AG10803 (cell line): ENCODE measurements around the gene FBLN2.

ENCODE experiments used
- DNase-seq: peaks from one replicate; pipeline ENCODE4 v3.0.0; 2010; ENCODE audit warnings: low read depth
- H3K4me3 ChIP-seq: 2 replicates; pipeline ENCODE4 v1.5.1; 2011; ENCODE audit warnings: mild to moderate bottlenecking, low read length, control low read depth
- TF ChIP-seq, protein P1 (sequence below): conservative IDR thresholded peaks from 2 replicates; pipeline ENCODE4 v1.5.1; 2011; ENCODE audit warnings: mild to moderate bottlenecking, low read length, control low read depth, inconsistent platforms

The FBLN2 gene

DNA sequence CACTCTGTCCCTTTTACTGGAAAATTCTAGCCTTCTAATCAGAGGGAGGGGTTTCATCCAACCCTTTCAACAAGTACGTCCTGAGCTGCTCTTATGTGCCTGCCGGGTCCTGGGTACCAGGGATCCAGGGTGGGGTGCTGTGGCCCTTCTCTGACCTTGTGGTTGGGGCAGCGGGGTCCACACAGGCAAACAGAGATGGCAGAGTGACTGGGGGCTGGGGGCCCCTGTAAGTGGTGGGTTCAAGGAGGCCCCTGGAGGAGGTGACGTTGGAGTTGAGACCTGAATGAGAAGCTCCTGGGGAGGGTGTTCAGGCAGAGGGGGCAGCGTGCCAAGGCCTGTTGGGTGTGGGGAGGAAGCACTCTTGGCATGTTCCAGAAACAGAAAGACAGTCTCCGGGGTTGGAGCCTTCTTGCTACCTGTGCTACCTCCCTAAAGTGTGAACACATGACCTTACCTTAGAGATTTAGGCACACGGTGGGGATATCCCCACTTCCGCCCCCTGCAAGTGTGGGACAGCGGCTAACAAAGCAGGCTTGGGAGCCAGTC lies 78.1 kb downstream of the FBLN2 start:
- DNase-seq: no peak
- no peak overlapping the region for H3K4me3 ChIP-seq
- TF ChIP-seq, protein P1, sequence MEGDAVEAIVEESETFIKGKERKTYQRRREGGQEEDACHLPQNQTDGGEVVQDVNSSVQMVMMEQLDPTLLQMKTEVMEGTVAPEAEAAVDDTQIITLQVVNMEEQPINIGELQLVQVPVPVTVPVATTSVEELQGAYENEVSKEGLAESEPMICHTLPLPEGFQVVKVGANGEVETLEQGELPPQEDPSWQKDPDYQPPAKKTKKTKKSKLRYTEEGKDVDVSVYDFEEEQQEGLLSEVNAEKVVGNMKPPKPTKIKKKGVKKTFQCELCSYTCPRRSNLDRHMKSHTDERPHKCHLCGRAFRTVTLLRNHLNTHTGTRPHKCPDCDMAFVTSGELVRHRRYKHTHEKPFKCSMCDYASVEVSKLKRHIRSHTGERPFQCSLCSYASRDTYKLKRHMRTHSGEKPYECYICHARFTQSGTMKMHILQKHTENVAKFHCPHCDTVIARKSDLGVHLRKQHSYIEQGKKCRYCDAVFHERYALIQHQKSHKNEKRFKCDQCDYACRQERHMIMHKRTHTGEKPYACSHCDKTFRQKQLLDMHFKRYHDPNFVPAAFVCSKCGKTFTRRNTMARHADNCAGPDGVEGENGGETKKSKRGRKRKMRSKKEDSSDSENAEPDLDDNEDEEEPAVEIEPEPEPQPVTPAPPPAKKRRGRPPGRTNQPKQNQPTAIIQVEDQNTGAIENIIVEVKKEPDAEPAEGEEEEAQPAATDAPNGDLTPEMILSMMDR: no peak

DNA sequence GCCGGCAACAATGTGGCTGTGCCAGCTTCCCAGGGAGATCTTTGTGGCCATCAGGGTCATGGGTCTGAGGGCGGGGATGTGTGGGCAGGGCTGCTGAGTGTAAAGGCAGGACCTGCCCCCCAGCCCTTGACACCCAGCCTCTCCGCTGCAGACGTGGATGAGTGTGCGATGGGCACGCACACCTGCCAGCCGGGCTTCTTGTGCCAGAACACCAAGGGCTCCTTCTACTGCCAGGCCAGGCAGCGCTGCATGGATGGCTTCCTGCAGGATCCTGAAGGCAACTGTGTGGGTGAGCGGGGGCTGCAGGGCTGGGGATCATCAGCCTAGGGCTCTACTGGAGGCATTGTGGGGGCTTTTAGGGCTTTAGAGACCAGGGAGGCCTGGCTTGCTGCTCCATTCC lies 78.8 kb downstream of the FBLN2 start:
- TF ChIP-seq, protein P1: no peak
- H3K4me3 ChIP-seq: no peak overlapping the region
- DNase-seq: no peak

DNA sequence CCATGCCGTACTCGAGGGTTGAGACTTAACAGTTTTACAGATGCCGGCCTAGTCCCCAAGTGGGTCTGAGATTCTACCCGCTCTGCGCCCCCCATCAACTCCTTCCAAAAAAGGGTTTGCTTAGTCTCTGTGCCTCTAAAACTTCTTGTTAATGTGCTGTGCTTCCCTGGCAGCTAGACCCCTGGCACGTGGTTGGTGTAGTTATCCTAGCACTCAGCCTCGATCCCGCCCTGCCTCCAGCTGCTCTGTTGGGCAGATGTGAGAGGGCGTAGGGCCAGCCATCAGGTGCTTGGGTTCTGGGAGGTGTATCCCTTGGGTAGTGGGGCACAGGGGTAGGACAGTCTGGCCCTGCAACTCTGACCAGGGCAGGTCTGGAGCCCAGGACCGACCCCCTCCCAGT lies 79.5 kb downstream of the FBLN2 start:
- H3K4me3 ChIP-seq: no peak overlapping the region
- no peak for DNase-seq
- TF ChIP-seq, protein P1: no peak

DNA sequence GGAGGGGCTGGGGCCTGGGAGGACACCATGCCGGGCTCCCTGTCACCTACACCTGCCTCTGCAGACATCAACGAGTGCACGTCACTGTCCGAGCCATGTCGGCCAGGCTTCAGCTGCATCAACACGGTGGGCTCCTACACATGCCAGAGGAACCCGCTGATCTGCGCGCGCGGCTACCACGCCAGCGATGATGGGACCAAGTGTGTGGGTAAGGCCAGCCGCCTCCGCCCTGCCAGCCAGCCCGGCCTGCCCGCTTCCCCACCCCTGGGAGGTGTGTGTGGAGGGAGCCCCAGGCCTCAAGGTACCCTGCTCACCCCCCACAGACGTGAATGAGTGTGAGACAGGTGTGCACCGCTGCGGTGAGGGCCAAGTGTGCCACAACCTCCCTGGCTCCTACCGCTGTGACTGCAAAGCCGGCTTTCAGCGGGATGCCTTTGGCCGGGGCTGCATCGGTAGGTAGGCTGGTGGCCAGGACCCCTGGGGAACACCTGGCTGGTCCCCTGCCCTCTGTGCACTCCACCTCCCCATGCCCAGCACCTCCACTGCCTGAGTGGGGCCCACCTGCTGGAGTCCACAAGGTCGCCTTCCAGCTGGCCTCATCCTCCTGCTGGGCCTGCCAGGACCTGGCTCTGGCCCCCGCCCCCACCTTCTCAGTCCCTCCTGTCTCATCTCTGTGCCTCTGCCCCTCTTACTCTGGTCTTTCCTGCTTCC lies 80.1 kb downstream of the FBLN2 start:
- H3K4me3 ChIP-seq: no peak overlapping the region
- no peak for DNase-seq
- TF ChIP-seq, protein P1: no peak

DNA sequence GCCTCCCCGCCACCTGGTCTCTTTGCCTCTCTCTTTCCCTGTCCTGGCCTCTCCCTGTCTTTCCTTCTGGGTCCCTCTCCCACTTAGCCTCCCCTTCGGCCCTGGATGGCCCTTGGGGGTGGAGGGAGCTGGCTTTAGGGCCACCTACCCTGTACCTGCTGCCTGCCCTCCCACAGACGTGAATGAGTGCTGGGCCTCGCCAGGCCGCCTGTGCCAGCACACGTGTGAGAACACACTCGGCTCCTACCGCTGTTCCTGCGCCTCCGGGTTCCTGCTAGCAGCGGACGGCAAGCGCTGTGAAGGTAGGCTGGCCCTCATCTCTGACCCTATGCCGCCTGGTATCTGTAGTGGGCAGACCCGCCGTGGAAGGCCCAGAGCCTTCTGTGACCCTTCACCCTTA lies 80.7 kb downstream of the FBLN2 start:
- TF ChIP-seq, protein P1: no peak
- DNase-seq: no peak
- no peak overlapping the region for H3K4me3 ChIP-seq

DNA sequence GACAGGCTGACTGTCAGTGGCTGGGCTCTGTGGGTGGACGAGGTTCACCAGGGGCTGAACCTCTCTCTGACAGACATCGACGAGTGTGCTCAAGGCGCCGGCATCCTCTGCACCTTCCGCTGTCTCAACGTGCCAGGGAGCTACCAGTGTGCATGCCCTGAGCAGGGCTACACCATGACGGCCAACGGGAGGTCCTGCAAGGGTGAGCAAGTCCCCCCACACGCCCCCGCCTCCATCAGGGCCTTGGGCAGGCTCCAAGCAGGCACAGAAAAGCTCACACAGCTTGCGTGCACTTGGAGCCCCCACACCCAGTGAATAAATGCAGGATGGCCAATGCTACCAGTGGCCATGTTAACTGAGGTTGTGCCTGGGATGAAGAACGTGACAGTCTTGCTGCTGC lies 82.3 kb downstream of the FBLN2 start:
- H3K4me3 ChIP-seq: no peak overlapping the region
- TF ChIP-seq, protein P1: no peak
- no peak for DNase-seq

DNA sequence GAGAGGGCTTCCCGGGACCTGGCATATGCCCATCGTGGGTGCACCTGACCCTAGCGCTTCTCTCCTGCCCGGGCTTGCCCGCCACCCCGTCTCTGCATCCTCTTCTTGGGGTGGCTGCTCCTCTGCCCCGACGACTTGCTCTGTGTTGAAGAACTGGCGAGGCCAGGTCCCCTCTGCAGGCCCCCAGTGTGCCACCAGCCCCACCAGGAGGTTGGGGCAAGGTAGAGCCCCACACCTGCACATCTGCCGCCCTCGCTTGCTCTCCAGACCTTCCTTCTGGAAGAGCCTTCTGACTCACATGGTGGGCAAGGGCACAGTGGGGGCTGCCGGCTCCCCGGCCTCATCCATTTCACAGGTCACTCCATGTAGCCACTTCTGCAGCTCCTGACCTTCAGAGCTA lies 84.3 kb downstream of the FBLN2 start:
- TF ChIP-seq, protein P1: no peak
- no peak overlapping the region for H3K4me3 ChIP-seq
- DNase-seq: no peak
